ENCODE measurements around the gene STEAP2.
"Not testable (repeated sequence)": the region's sequence is repeated elsewhere in the genome, so short reads cannot be mapped to it uniquely, and the experiment has no call there.

Gene STEAP2

DNA sequence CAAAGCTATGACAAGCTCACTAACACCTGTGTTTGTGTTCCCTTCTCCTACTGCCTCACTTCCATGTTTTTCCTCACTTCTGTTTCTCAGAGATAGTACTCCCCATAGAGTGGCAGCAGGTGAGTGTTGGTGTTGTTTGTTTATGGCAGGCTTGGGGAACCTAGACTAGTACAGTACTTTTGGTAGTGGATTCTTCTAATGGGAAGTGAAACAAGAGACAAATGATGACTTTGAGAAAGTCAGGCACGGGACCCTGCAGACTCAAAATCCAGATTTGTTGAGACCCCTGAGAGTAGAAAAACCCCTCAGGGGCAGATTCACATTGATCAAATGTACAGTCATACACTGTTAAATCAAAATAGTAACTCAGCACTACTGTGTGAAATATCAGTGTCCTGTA, 27.0 kb downstream of the STEAP2 start:
- no peak for DNase-seq

DNA sequence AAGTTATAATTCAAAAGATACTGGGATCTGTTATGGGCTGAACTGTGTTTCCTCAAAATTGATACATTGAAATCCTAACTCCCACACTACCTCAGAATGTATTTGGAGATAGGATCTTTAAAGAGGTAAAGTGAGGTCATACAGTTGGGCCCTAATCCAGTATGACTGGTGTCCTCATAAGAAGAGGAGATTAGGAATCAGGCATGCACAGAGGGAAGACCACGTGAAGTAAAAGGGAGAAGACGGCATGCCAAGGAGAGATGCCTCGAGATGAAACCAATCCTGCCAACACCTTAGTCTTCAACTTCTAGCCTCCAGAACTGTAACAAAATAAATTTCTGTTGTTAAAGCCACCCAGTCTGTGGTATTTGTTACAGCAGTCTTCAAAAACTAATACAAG, 27.5 kb downstream of the STEAP2 start:
- DNase-seq: no peak

DNA sequence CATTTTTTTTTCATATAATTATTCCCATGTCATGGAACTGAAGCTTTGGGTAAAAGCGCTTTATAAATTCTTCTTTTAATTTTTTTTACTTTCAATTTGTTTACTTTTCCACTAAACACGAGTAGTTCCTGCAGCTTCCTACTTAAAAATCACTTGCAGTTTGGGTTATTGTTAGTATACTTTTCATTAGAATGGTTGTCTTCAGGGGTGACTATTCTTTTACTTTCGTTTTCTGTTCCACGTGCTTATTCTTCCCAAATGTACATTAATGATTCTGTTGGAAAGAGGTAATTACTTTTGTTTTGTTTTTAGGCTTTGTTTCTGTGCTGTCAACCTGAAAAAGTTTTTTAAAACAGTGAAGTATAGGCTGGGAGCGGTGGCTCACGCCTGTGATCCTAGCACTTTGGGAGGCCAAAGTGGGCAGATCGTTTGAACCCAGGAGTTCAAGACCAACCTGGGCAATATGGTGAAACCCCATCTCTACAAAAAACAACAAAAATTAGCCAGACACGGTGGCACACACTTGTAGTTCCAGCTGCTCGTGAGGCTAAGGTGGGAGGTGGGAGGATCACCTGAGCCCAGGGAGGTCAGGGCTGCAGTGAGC, 28.2 kb downstream of the STEAP2 start:
- DNase-seq: no peak

DNA sequence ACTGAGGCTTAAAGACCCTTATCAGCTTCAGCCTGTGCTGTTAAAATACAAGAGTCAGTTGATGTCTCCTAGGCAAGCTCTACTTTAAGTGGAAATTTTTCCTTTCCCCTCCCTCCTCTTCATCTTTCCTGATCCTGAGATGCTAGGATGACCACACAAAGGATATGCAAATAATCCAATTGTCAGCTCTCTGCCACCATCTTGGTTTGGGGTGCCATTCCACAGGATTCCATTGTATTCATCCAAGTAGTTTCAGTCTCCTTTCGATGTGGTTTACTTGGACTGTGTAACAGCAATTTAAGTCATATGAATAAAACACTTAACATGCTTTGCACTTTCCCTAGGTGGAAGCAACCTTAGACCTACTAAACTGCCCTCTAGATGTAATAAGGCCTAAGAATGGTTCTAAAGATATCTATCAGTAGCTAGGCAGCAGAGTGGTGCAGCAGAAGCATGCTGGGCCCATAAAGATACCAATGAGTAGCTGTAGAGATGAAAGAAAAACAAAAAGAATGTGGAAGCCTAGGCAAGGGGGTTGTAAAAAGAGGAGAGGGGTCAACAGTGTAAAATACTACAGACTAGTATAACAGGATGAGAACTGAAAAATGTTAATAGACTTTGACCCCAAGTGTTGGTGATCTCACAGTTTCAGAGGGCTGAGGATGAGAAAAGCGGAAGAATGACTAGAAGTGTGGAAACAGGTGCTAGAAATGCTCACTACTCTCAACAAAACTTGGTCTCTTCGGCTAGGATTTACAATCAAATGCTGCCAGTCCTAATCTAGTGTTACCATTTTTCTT, 31.0 kb downstream of the STEAP2 start:
- no peak for DNase-seq

DNA sequence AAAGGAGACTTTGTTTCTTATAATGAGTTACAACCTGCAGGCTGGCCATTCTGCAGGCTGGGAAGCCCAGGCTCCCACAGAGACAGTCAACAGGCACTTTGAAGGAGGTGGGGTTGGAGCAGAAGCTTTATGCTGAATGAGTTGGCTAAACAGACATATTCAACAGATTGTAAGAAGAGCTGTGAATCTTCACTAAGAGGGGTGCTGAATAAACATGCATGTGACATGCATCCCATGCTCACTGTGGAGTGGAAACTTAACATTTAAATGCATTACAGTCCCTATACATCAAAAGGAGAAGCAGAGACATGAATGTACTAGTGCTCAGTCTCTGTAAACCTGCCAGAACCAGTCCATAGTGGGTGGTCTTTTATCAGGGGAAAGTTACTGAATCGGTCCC, 32.0 kb downstream of the STEAP2 start:
- no peak for DNase-seq

DNA sequence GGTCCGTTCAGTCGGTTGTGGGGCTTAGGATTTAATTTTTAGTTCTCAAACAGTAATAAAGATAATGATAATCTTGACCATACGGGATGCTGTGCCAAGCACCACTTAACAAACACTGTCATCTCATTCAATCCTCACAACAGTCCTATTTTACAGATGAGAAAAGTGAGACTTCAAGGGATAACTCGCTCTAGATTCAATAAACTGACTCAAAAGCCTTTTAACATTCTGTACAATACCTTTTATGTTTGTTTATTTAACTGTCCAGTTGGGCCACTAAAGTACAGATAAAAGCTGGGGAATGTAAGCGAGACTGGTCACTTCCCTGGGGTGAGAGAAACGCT, 33.0 kb downstream of the STEAP2 start:
- no peak for DNase-seq

DNA sequence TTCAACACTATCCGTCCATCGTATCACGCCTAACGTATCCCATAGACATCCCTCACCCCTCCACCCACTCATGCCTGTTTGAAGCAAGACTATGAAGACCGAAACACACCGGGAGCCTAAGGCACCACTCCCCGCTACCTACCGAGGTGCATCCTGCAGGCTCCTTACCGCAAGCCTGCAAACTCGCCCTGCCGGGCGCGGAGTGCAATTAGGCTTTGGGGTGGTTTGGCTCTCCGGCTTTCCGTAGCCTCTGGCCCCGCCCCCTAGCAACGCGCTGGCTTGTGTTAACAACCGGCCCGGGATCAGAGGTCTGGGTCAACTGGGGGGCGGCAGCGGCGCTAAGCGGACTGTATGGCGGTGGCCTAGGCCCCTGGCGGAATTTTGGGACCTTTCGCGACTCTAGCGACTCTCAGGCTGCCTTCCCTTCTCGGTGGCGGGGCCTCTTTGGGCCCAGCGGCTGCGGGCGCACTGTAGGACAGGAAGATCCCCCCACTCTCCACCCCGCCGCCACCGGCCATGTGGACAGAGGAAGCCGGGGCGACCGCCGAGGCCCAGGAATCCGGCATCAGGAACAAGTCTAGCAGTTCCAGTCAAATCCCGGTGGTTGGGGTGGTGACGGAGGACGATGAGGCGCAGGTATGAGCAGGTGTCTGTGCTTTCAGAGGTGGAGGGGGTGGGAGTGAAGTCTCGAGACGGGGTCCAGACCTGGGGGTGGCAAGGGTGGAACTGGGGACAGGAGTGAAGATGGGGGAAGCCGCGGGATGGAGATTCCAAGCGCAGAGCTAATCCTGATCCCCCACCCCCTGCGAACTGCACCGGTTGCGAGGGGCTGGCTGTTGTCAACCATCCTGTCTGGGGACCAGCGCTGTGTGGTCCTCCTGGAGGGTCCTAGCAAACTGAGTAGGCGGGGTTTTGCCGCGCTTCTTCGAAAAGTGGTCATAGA, 33.6 kb downstream of the STEAP2 start, which contains the start of gene CFAP69:
CFAP69 (plus strand) TSS at position 266 of the 943 bp plus-strand sequence; CDS start at position 517, 251 bp downstream.
- peak; percentile 49 for DNase-seq

DNA sequence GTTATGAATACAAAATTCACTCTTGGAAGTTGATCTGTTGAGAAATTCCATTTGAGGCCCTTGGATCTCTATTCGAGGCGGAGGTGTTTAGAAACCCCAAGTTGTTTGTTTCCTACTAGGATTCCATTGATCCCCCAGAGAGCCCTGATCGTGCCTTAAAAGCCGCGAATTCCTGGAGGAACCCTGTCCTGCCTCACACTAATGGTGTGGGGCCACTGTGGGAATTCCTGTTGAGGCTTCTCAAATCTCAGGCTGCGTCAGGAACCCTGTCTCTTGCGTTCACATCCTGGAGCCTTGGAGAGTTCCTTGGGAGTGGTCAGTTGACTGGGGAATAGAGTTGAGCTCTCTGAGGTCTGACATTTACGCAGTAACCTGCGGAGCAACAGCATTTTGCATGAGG, 34.6 kb downstream of the STEAP2 start:
- DNase-seq: no peak

DNA sequence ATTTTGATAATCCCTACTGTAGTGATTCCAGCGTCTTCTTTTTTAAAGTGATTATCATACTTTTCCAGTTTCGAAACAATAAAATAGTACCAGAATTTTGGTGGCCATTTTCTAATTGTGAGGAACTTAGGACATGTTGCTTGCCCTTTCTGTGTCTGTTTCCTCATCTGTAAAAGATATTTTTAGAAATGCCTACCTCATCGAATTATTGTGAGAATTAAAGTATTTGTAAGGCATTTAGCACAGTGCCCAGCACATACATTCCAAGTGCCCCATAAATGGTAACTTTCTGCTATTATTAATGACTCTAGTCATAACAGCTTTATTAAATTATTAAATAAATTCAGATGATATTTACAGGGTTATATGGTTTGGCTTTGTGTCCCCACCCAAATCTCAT, 37.2 kb downstream of the STEAP2 start:
- DNase-seq: no peak

DNA sequence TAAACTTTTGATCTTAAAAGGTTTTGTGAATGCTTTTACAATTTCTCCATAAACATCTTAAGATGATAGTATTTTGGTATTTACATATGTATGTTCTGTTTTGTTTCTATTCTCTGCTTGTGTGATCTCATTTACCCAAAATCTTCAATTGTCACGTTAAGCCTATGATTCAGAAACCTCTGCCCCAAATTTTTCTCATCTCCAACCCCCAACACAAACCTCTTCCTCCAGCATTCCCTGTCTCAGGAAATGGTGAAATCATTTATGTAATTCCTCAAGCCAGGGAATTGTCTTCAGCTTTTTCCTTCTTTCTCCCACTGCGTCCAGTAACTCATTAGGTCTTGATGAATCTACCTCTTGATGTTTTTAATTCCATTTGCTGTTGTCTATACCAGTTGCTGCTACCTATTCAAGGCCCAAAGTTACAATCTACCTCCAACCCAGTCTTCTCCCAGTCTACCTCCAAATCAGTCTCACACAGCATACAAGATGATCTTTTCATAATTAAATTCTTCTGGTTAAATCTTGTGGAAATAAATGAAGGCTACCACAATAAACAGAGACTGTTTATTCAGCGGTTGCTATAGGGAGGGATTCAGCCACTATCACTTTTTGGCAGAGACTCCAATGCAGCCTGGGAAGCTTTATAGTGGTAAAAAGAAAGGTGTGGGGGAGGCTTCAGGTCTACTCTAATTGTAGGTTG, 39.2 kb downstream of the STEAP2 start:
- no peak for DNase-seq

DNA sequence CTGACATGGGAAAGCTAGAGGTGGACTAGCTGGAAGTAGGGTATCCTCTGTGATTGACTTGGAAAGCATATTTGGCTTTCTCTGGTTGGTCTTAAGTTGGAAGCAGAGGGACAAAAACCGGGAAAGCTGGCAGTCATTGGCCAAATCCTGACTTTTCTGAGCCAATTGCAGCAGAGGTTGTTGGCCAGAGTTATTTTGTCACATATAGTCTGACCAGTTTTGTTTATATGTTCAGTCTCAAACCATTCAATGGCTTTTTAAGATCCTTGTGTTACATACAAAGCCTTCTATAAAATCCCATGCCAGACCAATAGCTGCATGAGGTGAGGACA, 39.7 kb downstream of the STEAP2 start:
- no peak for DNase-seq

DNA sequence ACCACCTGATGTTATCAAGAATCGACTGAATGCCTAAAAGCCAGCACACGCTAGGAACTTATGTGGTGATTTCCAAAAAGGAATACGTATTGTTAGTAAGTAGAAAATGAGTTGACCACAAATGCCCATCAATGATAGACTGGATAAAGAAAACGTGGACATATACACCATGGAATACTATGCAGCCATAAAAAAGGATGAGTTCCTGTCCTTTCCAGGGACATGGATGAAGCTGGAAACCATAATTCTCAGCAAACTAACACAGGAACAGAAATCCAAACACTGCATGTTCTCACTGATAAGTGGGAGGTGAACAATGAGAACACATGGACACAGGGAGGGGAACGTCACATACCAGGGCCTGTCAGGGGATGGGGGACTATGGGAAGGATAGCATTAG, 44.5 kb downstream of the STEAP2 start:
- not testable (repeated sequence) for DNase-seq

DNA sequence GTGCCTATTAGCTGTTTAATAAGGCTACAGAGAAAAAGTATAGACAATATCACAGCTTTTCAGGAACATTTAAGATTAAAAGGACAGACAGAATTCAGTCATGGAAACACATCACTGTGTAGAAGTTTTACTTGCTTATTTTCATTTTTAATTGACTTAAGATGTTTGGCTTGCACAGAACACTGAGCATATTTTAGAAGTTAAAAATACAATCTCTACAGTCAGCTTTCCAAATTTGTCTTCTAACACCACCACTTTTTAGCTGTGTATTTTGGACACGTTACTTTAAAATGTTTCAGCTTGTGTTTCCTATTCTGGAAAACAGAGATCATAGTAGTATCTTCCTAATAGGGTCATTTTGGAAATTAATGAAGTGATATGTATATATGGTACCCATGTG, 45.2 kb downstream of the STEAP2 start:
- DNase-seq: no peak

DNA sequence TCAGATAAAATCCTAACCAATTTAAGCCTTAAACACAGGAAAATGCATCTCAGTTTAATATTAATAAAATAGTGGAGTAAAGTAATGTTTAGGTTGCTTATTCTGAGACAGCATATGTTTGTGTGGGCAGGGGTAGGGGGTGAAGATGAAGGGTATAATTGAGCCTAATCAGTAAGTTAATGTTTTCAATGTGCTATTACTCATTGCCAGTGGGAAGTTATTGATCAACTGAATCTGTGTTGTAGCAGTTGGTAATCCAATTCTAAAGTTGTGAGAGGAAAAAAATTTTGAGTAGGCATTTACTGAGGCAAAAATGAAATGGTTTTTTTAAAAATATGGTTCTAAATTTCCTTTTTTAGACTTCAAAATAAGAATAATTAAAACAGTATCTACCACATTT, 49.9 kb downstream of the STEAP2 start:
- DNase-seq: no peak

DNA sequence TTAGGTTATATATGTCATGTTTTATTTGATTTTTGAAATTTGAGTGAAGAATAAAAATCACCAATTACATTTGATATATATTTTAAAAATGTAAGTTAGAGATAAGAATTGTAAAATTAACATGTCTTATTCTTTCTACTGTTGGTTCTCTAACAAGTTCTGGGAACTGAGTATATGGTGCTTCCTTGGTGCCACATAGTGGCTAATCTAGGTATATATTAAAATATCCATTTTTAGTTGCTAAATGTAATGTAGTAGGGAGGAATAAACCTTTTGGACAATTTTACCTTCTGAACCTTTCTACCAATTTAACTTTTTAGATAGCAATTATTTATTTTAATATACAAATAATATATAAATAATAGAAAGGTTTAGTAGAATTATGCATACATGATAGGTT, 50.9 kb downstream of the STEAP2 start:
- DNase-seq: peak; percentile 29

DNA sequence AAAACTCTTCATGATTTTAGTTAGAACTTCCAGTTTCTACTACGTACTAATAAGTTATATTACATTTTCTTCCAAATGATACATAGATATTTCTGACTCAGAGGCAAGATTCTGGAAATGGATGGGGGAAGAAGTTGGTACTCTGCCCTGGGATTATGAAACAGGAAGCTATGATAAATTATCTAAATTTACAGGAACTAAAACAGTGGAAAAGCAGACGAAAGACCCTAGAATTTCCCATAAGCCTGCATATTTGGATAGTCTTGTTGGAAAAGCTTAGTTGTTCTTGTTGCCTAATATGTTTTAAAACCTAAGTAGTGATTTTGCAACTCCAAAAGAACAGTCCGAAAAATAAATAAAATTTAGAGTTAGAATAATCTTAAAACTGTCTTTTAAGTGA, 55.3 kb downstream of the STEAP2 start:
- no peak for DNase-seq

DNA sequence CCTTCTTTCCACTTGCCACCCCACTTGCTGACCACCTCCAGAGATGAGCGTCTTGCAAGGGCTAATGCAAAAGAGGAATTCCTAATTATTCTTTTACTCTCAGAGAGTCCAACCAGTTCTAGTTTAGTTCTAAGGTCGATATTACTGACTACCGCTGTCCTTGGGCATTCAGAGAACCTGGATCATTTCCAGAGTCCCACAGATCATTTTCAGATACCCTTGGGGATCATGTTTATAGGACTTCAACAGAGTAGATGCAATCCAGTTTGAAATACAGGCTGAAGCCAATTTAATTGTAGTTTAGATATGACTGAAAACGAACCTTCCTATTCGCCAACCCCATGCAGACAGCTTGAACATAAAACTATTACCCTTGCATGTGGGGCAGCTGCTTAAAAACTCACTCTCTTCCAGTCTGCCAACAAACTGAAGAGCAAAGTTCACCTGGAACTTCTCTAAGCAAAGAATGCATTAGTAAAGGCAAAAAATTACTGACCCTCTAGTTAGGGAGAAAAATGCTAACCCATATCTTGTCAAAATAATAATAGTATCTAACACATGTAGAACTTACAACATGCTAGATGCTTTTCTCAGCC, 55.8 kb downstream of the STEAP2 start:
- DNase-seq: no peak

DNA sequence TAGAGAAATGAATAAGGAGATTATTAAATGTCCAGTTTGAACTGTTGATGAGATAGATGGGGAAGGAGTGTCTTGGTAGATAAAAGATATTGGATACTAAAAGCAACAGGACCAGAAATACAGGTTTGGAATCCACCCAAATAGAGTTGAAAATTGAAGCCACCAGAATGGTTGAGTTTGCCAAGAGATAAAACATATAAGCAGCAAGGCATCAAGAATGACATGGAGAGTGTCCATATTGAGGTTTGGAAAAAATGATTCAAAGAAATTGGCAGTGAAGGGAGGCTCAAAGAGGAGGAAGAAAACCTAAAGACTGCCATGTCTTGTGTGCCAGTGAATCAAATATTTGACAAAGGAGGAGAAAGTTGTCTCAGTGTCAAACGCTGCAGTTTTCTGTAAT, 57.6 kb downstream of the STEAP2 start:
- DNase-seq: no peak

DNA sequence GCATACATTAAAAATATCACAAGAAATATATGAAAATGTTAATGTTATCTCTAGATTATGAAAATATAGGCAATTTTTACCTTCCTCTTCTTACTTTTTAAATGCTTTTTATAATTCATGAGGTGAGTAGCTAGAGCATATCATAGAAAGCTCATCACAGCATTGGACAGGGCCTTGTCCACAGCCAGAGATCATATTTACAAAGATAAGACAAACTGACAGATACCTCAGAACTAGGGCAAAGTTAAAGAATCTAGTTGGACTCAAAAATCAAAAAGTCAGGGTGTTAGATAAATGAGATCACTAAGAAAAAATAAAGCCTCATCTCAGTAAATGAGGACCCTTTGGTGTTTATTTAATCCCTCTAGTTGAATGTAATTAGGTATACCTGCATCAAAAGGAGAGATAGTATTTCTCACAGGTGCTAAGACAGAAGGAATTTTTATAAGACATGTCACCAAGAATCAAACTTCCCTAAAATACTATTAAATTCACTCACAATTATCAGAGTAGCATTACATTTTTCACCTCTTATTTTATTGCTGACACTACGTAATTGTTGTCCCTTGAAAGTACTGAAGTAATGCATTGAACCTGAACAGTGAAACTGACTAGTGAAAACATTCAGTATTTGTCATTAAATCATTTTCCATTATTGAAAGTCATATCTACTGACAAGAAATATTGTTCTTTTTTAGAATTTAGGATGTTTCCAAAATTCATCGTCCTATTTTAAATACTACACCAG, 59.1 kb downstream of the STEAP2 start:
- DNase-seq: no peak

DNA sequence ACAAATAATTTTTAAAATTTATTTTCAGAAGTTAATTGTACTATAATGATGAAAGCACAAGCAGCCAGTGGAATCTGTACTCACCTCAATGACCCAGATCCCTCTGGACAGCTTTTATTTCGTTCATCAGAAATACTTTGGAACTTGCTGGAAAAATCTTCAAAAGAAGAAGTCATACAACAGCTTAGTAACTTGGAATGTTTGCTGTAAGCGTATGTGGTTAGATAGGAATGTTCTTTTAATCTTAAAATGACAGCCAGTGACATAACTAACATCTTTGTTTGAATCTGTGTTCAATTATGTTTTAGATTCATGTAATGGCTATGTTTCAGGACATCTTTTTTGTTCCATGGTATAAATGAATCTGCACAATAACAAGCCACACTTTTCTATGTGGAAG, 60.2 kb downstream of the STEAP2 start:
- no peak for DNase-seq

DNA sequence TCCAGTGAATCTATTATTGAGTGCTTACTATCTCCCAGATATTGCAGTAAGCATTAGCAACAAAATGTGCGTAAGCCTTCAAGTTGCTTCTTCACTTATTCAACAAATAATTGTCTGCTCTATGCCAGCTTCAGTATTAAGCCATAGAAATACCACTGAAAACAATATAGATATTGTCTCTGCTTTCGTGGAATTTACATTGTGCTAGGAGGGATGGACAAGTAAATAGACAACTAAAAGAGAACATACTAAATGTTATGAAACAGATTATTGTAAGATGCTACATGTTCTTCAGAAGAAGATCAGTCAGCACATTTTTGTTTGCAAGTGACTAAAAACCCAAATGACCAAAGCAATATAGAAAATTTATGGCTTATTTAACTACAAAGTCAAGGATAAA, 60.7 kb downstream of the STEAP2 start:
- no peak for DNase-seq

DNA sequence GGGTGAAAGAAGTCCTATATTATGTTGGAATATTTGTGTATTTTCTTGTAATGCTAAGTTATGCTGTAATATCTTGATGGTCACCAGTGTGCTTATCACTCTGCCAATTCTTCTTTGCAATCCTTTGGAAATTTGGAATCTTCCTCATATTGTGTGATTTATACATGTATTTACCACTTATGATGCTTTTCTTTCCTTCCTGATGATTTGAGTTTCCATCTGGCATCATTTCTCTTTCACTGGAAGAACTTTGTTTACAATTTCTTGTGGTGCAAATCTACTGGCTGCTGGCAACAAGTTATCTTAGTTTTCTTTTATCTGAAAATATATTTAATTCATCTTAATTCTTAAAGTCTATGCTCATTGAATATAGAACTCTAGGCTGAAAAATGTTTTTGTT, 62.6 kb downstream of the STEAP2 start:
- DNase-seq: no peak

All from NCI-H2081 treated with DMSO at 0.1 percent for 48 hours (cell line).